ENCODE measurements around the gene LASP1NB.
"Not testable (repeated sequence)": the region's sequence is repeated elsewhere in the genome, so short reads cannot be mapped to it uniquely, and the experiment has no call there.

LASP1NB gene

DNA sequence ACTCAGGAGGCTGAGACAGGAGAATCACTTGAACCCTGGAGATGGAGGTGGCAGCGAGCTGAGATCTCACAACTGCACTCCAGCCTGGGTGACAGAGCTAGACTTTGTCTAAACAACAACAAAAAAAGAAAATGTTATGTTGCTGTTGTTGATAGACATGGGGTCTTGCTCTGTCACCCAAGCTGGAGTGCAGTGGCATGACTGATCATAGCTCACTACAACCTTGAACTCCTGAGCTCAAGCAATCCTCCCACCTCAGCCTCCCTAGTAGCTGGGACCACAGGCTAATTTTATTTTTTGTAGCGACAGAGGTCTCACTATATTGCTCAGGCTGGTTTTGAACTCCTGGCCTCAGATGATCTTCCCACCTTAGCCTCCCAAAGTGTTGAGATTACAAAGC is 21.8 kb downstream of the LASP1NB start:
- H3K9me3 ChIP-seq (ENCODE audit: control insufficient read depth, insufficient read depth, low read depth, low read length): no peaks in the 10 kb centered on the region
- no peak overlapping the region for H3K27ac ChIP-seq (ENCODE audit: low read length)
- BruUV-seq (replicated peaks): no TSS peak
- DNase-seq (ENCODE audit: low read depth, low spot score) (no peak), ATAC-seq (no peak)
- intact Hi-C loops (cut with micrococcal nuclease; ENCODE audit: unreplicated experiment): no loop called here
- POLR2A ChIA-PET: no interaction called here
- H3K36me3 ChIP-seq (ENCODE audit: control insufficient read depth, insufficient read depth, low read length): no peaks in the 10 kb centered on the region
- CTCF ChIA-PET: no interaction called here
- in situ Hi-C loops (cut with HindIII; ENCODE audit: low pct_unique_long_range_greater_than_20kb, low sequenced_read_pairs): no loop called here
- H3K27me3 ChIP-seq (ENCODE audit: control insufficient read depth, insufficient read depth, low read length): no peaks in the 10 kb centered on the region
- no peak overlapping the region for H3K4me3 ChIP-seq (ENCODE audit: low read depth in 2 of 2, low read length in 2 of 2)
- no peaks in the 10 kb centered on the region for H3K4me1 ChIP-seq (ENCODE audit: control insufficient read depth, insufficient read depth, low read length)
- TF ChIP-seq, protein P1, sequence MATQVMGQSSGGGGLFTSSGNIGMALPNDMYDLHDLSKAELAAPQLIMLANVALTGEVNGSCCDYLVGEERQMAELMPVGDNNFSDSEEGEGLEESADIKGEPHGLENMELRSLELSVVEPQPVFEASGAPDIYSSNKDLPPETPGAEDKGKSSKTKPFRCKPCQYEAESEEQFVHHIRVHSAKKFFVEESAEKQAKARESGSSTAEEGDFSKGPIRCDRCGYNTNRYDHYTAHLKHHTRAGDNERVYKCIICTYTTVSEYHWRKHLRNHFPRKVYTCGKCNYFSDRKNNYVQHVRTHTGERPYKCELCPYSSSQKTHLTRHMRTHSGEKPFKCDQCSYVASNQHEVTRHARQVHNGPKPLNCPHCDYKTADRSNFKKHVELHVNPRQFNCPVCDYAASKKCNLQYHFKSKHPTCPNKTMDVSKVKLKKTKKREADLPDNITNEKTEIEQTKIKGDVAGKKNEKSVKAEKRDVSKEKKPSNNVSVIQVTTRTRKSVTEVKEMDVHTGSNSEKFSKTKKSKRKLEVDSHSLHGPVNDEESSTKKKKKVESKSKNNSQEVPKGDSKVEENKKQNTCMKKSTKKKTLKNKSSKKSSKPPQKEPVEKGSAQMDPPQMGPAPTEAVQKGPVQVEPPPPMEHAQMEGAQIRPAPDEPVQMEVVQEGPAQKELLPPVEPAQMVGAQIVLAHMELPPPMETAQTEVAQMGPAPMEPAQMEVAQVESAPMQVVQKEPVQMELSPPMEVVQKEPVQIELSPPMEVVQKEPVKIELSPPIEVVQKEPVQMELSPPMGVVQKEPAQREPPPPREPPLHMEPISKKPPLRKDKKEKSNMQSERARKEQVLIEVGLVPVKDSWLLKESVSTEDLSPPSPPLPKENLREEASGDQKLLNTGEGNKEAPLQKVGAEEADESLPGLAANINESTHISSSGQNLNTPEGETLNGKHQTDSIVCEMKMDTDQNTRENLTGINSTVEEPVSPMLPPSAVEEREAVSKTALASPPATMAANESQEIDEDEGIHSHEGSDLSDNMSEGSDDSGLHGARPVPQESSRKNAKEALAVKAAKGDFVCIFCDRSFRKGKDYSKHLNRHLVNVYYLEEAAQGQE (IDR thresholded peaks at IDR 0.05; ENCODE audit: insufficient read depth in 1 of 2, low read depth in 2 of 2, low read length in 1 of 2): no peak
- TF ChIP-seq, protein P2, sequence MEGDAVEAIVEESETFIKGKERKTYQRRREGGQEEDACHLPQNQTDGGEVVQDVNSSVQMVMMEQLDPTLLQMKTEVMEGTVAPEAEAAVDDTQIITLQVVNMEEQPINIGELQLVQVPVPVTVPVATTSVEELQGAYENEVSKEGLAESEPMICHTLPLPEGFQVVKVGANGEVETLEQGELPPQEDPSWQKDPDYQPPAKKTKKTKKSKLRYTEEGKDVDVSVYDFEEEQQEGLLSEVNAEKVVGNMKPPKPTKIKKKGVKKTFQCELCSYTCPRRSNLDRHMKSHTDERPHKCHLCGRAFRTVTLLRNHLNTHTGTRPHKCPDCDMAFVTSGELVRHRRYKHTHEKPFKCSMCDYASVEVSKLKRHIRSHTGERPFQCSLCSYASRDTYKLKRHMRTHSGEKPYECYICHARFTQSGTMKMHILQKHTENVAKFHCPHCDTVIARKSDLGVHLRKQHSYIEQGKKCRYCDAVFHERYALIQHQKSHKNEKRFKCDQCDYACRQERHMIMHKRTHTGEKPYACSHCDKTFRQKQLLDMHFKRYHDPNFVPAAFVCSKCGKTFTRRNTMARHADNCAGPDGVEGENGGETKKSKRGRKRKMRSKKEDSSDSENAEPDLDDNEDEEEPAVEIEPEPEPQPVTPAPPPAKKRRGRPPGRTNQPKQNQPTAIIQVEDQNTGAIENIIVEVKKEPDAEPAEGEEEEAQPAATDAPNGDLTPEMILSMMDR (IDR thresholded peaks at IDR 0.05): no peak
- no peak for TF ChIP-seq TCF7L2 (IDR thresholded peaks at IDR 0.05; ENCODE audit: low read depth, low read length)
- TF ChIP-seq POLR2AphosphoS5 (IDR thresholded peaks at IDR 0.05; ENCODE audit: low read depth, low read length): no peak
- TF ChIP-seq SIN3A (IDR thresholded peaks at IDR 0.05; ENCODE audit: borderline replicate concordance, insufficient read depth, low read depth, low read length): no peak

DNA sequence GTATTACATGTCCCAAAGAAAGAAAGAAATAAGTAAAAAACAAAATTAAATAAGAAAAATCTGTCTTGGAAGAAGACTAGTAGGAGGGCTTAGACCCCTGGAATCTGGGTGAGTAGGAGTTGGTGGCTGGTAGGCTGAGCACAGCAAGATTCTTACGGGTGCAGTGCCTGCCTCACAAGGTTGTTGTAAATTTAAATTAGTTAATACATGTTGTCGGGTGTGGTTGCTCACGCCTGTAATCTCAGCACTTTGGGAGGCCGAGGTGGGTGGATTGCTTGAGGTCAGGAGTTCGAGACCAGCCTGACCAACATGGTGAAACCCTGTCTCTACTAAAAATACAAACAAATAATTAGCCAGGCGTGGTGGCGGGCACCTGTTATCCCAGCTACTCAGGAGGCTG is 28.4 kb downstream of the LASP1NB start:
- ATAC-seq; H3K36me3 ChIP-seq (ENCODE audit: control insufficient read depth, insufficient read depth, low read length); H3K27ac ChIP-seq (ENCODE audit: low read length); H3K9me3 ChIP-seq (ENCODE audit: control insufficient read depth, insufficient read depth, low read depth, low read length); in situ Hi-C loops (cut with HindIII; ENCODE audit: low pct_unique_long_range_greater_than_20kb, low sequenced_read_pairs); H3K27me3 ChIP-seq (ENCODE audit: control insufficient read depth, insufficient read depth, low read length); BruUV-seq (replicated peaks); intact Hi-C loops (cut with micrococcal nuclease; ENCODE audit: unreplicated experiment); H3K4me3 ChIP-seq (ENCODE audit: low read depth in 2 of 2, low read length in 2 of 2); POLR2A ChIA-PET; CTCF ChIA-PET; H3K4me1 ChIP-seq (ENCODE audit: control insufficient read depth, insufficient read depth, low read length); DNase-seq (ENCODE audit: low read depth, low spot score): not testable (repeated sequence)

DNA sequence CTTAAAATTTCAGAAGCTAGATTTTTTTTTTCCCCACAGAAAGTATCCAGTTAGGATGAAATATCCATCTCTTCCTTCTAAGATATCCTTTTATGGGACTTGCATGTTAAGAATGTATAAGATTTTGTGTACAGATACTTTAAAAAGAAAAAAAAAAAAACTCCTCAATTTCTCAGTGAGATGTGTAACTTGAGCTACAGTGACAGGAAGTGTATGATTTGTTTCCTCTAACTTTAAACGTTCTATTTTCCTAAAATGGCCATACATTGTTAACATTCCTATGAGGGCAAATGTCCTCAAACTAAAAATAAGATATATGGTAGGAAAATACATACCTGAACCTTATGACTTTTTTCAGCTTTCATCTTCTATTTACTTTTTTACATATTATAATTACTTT is 32.9 kb downstream of the LASP1NB start:
- no peaks in the 10 kb centered on the region; the same call in 1 of the 2 replicates for H3K4me1 ChIP-seq (ENCODE audit: control insufficient read depth, insufficient read depth, low read length)
- ChIA-PET CTCF (no interaction called here), POLR2A (interaction anchor here (0.7 kb wide), 1 partner anchor 883 kb away, joined by 5 read pairs; no protein-coding TSS in a partner anchor)
- no peaks in the 10 kb centered on the region for H3K36me3 ChIP-seq (ENCODE audit: control insufficient read depth, insufficient read depth, low read length)
- H3K27me3 ChIP-seq (ENCODE audit: control insufficient read depth, insufficient read depth, low read length): no peaks in the 10 kb centered on the region
- no peaks in the 10 kb centered on the region for H3K9me3 ChIP-seq (ENCODE audit: control insufficient read depth, insufficient read depth, low read depth, low read length)
- TF ChIP-seq SIN3A (IDR thresholded peaks at IDR 0.05; ENCODE audit: borderline replicate concordance, insufficient read depth, low read depth, low read length) (no peak), POLR2AphosphoS5 (IDR thresholded peaks at IDR 0.05; ENCODE audit: low read depth, low read length) (no peak), TCF7L2 (IDR thresholded peaks at IDR 0.05; ENCODE audit: low read depth, low read length) (no peak)
- TF ChIP-seq, protein P2 (IDR thresholded peaks at IDR 0.05): no peak
- TF ChIP-seq, protein P1 (IDR thresholded peaks at IDR 0.05; ENCODE audit: insufficient read depth in 1 of 2, low read depth in 2 of 2, low read length in 1 of 2): no peak
- no peak overlapping the region for H3K4me3 ChIP-seq (ENCODE audit: low read depth in 2 of 2, low read length in 2 of 2)
- no peak for ATAC-seq
- no TSS peak for BruUV-seq (replicated peaks)
- in situ Hi-C loops (cut with HindIII; ENCODE audit: low pct_unique_long_range_greater_than_20kb, low sequenced_read_pairs) (no loop called here), intact Hi-C loops (cut with micrococcal nuclease; ENCODE audit: unreplicated experiment) (no loop called here)
- no peak for DNase-seq (ENCODE audit: low read depth, low spot score)
- no peak overlapping the region for H3K27ac ChIP-seq (ENCODE audit: low read length)

Data from Panc1 (cell line).